HepG2 (cell line): ENCODE data around the gene DIPK1B. TPM values are rescaled to one million over a fixed set of nuclear protein-coding genes. Genes with fewer than 3 reads are reported as not detected.

Experiments used
- CAMTA2 ChIP-seq: sonication (generic); formaldehyde crosslinking; IDR thresholded peaks from 2 replicates; pipeline ENCODE4 v1.4.0; 2020; ENCODE audit warnings: mild to moderate bottlenecking, missing genetic modification reagents, borderline replicate concordance
- CHCHD3 ChIP-seq: sonication (generic); formaldehyde crosslinking; IDR thresholded peaks from 2 replicates; pipeline ENCODE4 v1.8.0; 2022; ENCODE audit warnings: mild to moderate bottlenecking, missing genetic modification reagents, moderate library complexity
- HMG20B ChIP-seq: conservative IDR thresholded peaks from 2 replicates; pipeline ENCODE4 v1.6.1; 2016; ENCODE audit warnings: missing genetic modification reagents, missing compliant biosample characterization
- MAF1 ChIP-seq: sonication (generic); formaldehyde crosslinking; IDR thresholded peaks from 2 replicates; pipeline ENCODE4 v1.5.0; 2020; ENCODE audit warnings: missing genetic modification reagents, borderline replicate concordance
- MEIS2 ChIP-seq: sonication (generic); formaldehyde crosslinking; IDR thresholded peaks from 2 replicates; pipeline ENCODE4 v1.9.0; 2021; ENCODE audit warnings: mild to moderate bottlenecking, missing genetic modification reagents
- SSRP1 ChIP-seq: IDR thresholded peaks from 2 replicates; pipeline ENCODE4 v1.6.1; 2016; ENCODE audit warnings: control low read depth
- TRIM22 ChIP-seq: fragments of 450-650 bp; IDR thresholded peaks from 2 replicates; pipeline ENCODE4 v1.6.1; 2017
- ZBTB8A ChIP-seq: sonication (generic); formaldehyde crosslinking; IDR thresholded peaks from 2 replicates; pipeline ENCODE4 v1.4.0; 2020; ENCODE audit warnings: mild to moderate bottlenecking, low read depth, missing genetic modification reagents, borderline replicate concordance
- ZNF124 ChIP-seq: sonication (generic); formaldehyde crosslinking; IDR thresholded peaks from 2 replicates; pipeline ENCODE4 v1.4.0; 2020; ENCODE audit warnings: missing genetic modification reagents
- ZNF160 ChIP-seq: sonication (generic); formaldehyde crosslinking; IDR thresholded peaks from 2 replicates; pipeline ENCODE4 v1.8.0; 2022; ENCODE audit warnings: mild to moderate bottlenecking, inconsistent platforms, missing genetic modification reagents
- ZNF230 ChIP-seq: sonication (generic); formaldehyde crosslinking; IDR thresholded peaks from 2 replicates; pipeline ENCODE4 v1.4.0; 2020; ENCODE audit warnings: mild to moderate bottlenecking, missing genetic modification reagents
- ZNF367 ChIP-seq: sonication (generic); formaldehyde crosslinking; IDR thresholded peaks from 2 replicates; pipeline ENCODE4 v1.4.0; 2020; ENCODE audit warnings: missing genetic modification reagents, borderline replicate concordance
- ZNF891 ChIP-seq: sonication (generic); formaldehyde crosslinking; IDR thresholded peaks from 2 replicates; pipeline ENCODE4 v1.5.0; 2020; ENCODE audit warnings: mild to moderate bottlenecking, missing genetic modification reagents
- ZSCAN12 ChIP-seq: sonication (generic); formaldehyde crosslinking; IDR thresholded peaks from 2 replicates; pipeline ENCODE4 v1.9.0; 2021; ENCODE audit warnings: mild to moderate bottlenecking, missing genetic modification reagents
- polyA plus RNA-seq, 8 experiments: library from polyadenylated mRNA; depleted of rRNA in 3 of 8; stranded (reverse) in 7 of 8; unstranded in 1 of 8; fragments of >200 nt; fragmentation: Illumina TruSeq in 4 of 8; extraction: Trizol in 4 of 8; gene quantifications; 2 replicates each; pipeline versions ENCODE4 v1.2.1 to v1.2.3, GENCODE V29; 2011 to 2016; ENCODE audit warnings: low read depth in 4 of 8, missing spikeins in 1 of 8, mixed read lengths in 1 of 8; ENCODE audit not compliant: insufficient read depth in 1 of 8
- total RNA-seq, 5 experiments: library from RNA; depleted of rRNA; stranded (reverse); fragments of >200 nt; fragmentation: Illumina TruSeq; extraction: Trizol; gene quantifications; 2 replicates each; pipeline ENCODE4 v1.2.3, GENCODE V29; 2016; ENCODE audit warnings: low read depth in 1 of 5
- TF ChIP-seq, protein P1 (sequence below): sonication (generic); formaldehyde crosslinking; IDR thresholded peaks from 2 replicates; pipeline ENCODE4 v1.9.0; 2022; ENCODE audit warnings: low read depth, missing genetic modification reagents
- TF ChIP-seq, protein P2 (sequence below): sonication (generic); formaldehyde crosslinking; IDR thresholded peaks from 2 replicates; pipeline ENCODE4 v1.4.0; 2020; ENCODE audit warnings: mild to moderate bottlenecking, missing genetic modification reagents, borderline replicate concordance
- TF ChIP-seq, protein P3 (sequence below): sonication (generic); formaldehyde crosslinking; IDR thresholded peaks from 2 replicates; pipeline ENCODE4 v1.4.0; 2020; ENCODE audit warnings: missing genetic modification reagents; ENCODE audit errors: not compliant biosample characterization
- TF ChIP-seq, protein P4 (sequence below): sonication (generic); formaldehyde crosslinking; IDR thresholded peaks from 2 replicates; pipeline ENCODE4 v1.5.0; 2020; ENCODE audit warnings: missing genetic modification reagents

DIPK1B gene
- total and polyA plus RNA-seq, 2 of the 13 experiments (the other 11 are each of a cell fraction or from before 2014, with no cell fraction given) = 0.18 to 3.9 TPM

DNA sequence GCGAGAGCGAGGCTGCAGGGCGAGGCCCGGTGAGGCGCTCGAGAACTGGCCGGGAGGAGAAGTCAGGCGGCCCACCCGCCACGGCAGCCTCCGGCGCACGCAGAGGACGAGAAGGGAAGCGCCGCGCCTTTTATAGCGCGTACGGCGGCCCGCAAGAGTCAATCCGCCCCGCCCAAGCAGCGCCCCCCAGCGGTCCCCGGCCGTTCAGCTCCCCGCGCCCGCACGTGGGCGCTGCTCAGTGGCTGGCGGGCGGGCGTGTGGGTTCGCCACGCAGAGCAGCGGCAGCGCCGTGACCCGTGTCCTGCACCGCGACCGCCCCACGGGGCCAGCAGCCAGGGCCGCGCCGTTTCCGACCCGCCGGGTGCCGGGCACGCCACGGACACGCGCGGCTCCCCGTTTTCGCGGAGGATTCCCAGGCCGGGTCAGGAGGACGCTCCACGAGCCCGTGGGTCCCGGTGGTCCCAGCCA is 15.7 kb downstream of the DIPK1B start (continued):
- TF ChIP-seq, protein P1, sequence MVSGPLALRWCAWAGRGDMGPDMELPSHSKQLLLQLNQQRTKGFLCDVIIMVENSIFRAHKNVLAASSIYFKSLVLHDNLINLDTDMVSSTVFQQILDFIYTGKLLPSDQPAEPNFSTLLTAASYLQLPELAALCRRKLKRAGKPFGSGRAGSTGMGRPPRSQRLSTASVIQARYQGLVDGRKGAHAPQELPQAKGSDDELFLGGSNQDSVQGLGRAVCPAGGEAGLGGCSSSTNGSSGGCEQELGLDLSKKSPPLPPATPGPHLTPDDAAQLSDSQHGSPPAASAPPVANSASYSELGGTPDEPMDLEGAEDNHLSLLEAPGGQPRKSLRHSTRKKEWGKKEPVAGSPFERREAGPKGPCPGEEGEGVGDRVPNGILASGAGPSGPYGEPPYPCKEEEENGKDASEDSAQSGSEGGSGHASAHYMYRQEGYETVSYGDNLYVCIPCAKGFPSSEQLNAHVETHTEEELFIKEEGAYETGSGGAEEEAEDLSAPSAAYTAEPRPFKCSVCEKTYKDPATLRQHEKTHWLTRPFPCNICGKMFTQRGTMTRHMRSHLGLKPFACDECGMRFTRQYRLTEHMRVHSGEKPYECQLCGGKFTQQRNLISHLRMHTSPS (CRISPR knock-in tag) = peak; percentile 29; the same call in 1 of the 2 replicates
- TF ChIP-seq ZNF124 (CRISPR knock-in tag) (no peak; the same call in 1 of the 2 replicates), CHCHD3 (CRISPR knock-in tag) (peak; percentile 47; the same call in 1 of the 2 replicates), MAF1 (CRISPR knock-in tag) (peak; percentile 93), ZNF367 (CRISPR knock-in tag) (no peak; the same call in 1 of the 2 replicates), ZSCAN12 (no peak; the same call in 1 of the 2 replicates), ZNF891 (CRISPR knock-in tag) (0 out of 2 replicates have a peak, but pooled peaks have one; percentile 56), TRIM22 (no peak), MEIS2 (peak; percentile 87), SSRP1 (CRISPR knock-in tag) (no peak), CAMTA2 (CRISPR knock-in tag) (peak; percentile 87; the same call in 1 of the 2 replicates), HMG20B (CRISPR knock-in tag) (0 out of 2 replicates have a peak, but pooled peaks have one; percentile 12), ZNF160 (CRISPR knock-in tag) (peak; percentile 79; the same call in 1 of the 2 replicates), ZNF230 (no peak), ZBTB8A (no peak)
- TF ChIP-seq, protein P2, sequence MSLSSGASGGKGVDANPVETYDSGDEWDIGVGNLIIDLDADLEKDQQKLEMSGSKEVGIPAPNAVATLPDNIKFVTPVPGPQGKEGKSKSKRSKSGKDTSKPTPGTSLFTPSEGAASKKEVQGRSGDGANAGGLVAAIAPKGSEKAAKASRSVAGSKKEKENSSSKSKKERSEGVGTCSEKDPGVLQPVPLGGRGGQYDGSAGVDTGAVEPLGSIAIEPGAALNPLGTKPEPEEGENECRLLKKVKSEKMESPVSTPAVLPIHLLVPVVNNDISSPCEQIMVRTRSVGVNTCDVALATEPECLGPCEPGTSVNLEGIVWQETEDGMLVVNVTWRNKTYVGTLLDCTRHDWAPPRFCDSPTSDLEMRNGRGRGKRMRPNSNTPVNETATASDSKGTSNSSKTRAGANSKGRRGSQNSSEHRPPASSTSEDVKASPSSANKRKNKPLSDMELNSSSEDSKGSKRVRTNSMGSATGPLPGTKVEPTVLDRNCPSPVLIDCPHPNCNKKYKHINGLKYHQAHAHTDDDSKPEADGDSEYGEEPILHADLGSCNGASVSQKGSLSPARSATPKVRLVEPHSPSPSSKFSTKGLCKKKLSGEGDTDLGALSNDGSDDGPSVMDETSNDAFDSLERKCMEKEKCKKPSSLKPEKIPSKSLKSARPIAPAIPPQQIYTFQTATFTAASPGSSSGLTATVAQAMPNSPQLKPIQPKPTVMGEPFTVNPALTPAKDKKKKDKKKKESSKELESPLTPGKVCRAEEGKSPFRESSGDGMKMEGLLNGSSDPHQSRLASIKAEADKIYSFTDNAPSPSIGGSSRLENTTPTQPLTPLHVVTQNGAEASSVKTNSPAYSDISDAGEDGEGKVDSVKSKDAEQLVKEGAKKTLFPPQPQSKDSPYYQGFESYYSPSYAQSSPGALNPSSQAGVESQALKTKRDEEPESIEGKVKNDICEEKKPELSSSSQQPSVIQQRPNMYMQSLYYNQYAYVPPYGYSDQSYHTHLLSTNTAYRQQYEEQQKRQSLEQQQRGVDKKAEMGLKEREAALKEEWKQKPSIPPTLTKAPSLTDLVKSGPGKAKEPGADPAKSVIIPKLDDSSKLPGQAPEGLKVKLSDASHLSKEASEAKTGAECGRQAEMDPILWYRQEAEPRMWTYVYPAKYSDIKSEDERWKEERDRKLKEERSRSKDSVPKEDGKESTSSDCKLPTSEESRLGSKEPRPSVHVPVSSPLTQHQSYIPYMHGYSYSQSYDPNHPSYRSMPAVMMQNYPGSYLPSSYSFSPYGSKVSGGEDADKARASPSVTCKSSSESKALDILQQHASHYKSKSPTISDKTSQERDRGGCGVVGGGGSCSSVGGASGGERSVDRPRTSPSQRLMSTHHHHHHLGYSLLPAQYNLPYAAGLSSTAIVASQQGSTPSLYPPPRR = no peak; the same call in 1 of the 2 replicates
- TF ChIP-seq, protein P3, sequence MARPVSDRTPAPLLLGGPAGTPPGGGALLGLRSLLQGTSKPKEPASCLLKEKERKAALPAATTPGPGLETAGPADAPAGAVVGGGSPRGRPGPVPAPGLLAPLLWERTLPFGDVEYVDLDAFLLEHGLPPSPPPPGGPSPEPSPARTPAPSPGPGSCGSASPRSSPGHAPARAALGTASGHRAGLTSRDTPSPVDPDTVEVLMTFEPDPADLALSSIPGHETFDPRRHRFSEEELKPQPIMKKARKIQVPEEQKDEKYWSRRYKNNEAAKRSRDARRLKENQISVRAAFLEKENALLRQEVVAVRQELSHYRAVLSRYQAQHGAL (CRISPR knock-in tag) = no peak
- TF ChIP-seq, protein P4, sequence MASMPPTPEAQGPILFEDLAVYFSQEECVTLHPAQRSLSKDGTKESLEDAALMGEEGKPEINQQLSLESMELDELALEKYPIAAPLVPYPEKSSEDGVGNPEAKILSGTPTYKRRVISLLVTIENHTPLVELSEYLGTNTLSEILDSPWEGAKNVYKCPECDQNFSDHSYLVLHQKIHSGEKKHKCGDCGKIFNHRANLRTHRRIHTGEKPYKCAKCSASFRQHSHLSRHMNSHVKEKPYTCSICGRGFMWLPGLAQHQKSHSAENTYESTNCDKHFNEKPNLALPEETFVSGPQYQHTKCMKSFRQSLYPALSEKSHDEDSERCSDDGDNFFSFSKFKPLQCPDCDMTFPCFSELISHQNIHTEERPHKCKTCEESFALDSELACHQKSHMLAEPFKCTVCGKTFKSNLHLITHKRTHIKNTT (CRISPR knock-in tag) = 0 out of 2 replicates have a peak, but pooled peaks have one; percentile 87
